ENCODE data around the gene NARS2. TPM values are rescaled to one million over a fixed set of nuclear protein-coding genes. Genes with fewer than 3 reads are reported as not detected.

NARS2 gene
- total RNA-seq, 2 donors from 2014 or later: 7.7 to 14.8 TPM

DNA sequence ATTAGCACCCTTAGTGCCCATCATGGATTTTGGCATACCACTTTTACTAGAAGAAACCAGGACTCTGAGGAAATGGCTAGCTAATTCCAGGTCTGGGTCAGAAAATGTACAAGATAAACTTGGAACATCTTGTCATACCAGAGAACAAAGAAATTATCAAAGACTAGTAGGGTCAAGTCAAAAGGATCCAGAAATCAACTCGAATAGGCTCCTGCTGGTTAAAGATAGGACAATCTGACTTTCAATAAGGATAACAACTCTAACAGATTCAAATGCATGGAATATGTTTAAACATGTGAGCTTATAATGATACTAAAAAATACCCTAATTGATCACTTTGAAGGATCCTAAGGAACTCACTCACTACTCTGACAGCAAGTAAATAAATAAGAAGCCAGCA is 175.9 kb downstream of the NARS2 start:
- no peak for DNase-seq (ENCODE audit: low spot score)
- H3K36me3 ChIP-seq: no peaks in the 10 kb centered on the region
- no peaks in the 10 kb centered on the region for H3K9me3 ChIP-seq
- H3K4me1 ChIP-seq: peaks cover 0 to 36% of the 10 kb centered on the region in 2 donors
- TF ChIP-seq, protein P1, sequence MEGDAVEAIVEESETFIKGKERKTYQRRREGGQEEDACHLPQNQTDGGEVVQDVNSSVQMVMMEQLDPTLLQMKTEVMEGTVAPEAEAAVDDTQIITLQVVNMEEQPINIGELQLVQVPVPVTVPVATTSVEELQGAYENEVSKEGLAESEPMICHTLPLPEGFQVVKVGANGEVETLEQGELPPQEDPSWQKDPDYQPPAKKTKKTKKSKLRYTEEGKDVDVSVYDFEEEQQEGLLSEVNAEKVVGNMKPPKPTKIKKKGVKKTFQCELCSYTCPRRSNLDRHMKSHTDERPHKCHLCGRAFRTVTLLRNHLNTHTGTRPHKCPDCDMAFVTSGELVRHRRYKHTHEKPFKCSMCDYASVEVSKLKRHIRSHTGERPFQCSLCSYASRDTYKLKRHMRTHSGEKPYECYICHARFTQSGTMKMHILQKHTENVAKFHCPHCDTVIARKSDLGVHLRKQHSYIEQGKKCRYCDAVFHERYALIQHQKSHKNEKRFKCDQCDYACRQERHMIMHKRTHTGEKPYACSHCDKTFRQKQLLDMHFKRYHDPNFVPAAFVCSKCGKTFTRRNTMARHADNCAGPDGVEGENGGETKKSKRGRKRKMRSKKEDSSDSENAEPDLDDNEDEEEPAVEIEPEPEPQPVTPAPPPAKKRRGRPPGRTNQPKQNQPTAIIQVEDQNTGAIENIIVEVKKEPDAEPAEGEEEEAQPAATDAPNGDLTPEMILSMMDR (IDR thresholded peaks at IDR 0.05): no peak
- H3K4me3 ChIP-seq: no peak overlapping the region
- no peak overlapping the region for H3K27ac ChIP-seq
- no peaks in the 10 kb centered on the region for H3K27me3 ChIP-seq

DNA sequence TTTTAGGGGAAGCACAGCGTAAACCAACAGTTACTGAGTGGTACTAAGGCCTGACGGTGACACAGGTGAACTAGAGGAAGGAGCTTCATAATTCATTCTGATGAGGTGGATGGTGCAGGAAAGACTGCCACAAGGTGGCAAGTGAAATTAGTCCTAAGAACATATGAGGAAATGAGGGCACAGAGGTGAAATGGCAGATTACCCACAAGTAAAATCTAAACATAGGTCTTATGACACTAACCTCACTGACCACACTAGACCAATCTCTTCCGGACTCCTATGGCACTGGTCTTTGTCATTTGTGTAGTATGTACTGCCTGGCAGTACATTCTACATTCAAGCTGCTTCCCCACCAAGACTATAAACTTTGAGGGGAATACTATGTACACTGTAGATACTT is 177.3 kb downstream of the NARS2 start:
- no peak for DNase-seq (ENCODE audit: low spot score)
- Histone ChIP-seq H3K4me1 (peaks cover 0 to 39% of the 10 kb centered on the region in 2 donors), H3K4me3 (no peak overlapping the region), H3K9me3 (no peaks in the 10 kb centered on the region), H3K36me3 (no peaks in the 10 kb centered on the region), H3K27ac (no peak overlapping the region), H3K27me3 (no peaks in the 10 kb centered on the region)
- TF ChIP-seq, protein P1 (IDR thresholded peaks at IDR 0.05): no peak

DNA sequence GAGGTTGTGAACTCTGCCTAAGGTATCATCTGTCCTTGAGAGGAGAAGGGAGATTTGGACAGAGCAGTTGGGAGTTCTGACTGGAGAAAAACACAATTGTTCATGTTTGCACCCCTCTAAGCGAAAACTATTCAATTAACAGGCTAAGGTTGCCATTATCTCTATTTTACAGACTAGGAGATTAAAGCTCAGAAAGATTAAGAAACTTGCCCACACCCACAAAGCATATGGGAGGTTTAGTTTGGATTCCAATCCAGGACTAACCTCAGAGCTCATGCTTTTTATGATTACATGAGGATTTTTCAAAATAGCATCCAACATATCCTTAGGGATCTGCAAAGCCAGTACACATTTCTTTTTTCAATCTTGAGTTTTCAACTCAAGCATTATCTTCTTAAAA is 179.1 kb downstream of the NARS2 start:
- DNase-seq (ENCODE audit: low spot score): no peak
- H3K4me1 ChIP-seq: peaks cover 0 to 52% of the 10 kb centered on the region in 2 donors
- TF ChIP-seq, protein P1 (IDR thresholded peaks at IDR 0.05): no peak

DNA sequence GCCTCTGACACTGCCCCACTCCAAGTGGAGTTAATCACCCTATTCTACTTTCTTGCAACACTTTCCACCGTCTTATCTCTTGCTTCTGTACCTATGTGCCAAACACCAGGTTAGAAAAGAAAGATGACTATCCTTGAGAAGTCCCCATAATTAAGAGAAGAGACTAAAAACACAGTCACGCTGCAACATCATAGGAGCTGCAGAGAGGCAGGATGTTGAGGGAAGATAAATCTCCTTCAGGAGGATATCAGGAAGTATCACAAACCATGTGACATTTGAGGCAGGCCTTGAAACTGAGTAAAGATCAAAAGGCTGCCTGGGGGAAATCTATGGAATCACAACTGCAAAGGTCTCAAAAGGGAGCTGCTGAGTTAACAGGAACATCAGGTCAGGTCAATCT is 181.8 kb downstream of the NARS2 start:
- Histone ChIP-seq H3K4me3 (no peak overlapping the region), H3K27me3 (no peaks in the 10 kb centered on the region), H3K9me3 (no peaks in the 10 kb centered on the region), H3K36me3 (no peaks in the 10 kb centered on the region), H3K4me1 (peaks cover 0 to 32% of the 10 kb centered on the region in 2 donors), H3K27ac (no peak overlapping the region)
- no peak for DNase-seq (ENCODE audit: low spot score)
- TF ChIP-seq, protein P1 (IDR thresholded peaks at IDR 0.05): no peak

More for the DNA sequence above, 179.1 kb downstream of the NARS2 start:
- no peak overlapping the region for H3K4me3 ChIP-seq
- no peaks in the 10 kb centered on the region for H3K36me3 ChIP-seq
- H3K27ac ChIP-seq: no peak overlapping the region
- no peaks in the 10 kb centered on the region for H3K9me3 ChIP-seq
- no peaks in the 10 kb centered on the region for H3K27me3 ChIP-seq

DNA sequence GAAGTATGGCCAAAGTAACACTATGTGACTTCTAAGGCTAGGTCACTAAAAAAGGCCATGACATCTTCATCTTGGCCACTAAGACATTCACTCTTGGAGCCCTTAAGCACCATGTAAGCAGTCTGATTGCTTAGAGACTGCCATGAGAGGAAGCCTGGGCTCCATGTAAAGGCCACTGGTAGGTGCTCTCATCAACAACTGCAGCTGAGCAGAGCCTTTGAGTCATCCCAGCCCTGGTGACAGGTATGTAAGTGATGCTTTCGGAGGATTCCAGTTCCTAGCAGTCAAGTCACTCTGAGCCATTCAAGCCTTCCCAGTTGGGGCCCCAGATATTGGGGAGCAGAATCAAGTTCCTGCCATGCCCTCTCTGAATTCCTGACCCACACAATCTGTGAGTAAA is 183.2 kb downstream of the NARS2 start:
- Histone ChIP-seq H3K4me3 (no peak overlapping the region), H3K27me3 (no peaks in the 10 kb centered on the region), H3K36me3 (no peaks in the 10 kb centered on the region), H3K9me3 (no peaks in the 10 kb centered on the region), H3K4me1 (peaks cover 0 to 33% of the 10 kb centered on the region in 2 donors), H3K27ac (no peak overlapping the region)
- DNase-seq (ENCODE audit: low spot score): no peak
- TF ChIP-seq, protein P1 (IDR thresholded peaks at IDR 0.05): no peak

DNA sequence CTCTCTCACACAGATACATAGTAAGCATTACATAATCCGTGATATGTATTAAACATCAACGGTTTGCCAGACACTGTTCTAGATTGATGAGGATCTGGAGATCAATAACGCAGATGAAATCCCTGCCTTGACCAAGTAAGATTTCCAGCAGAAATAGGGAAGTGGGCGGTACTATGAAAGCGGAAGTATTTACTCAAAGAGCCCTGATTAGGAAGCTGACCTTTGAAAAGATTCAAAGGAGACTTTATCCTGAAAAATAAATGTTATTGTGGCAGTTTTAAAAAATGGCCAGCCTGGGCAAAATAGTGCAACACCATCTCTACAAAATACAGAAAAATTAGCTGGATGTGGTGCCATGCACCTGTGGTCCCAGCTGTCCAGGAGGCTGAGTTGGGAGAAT is 183.9 kb downstream of the NARS2 start:
- Histone ChIP-seq H3K36me3 (no peaks in the 10 kb centered on the region), H3K27me3 (no peaks in the 10 kb centered on the region), H3K4me1 (peaks cover 0 to 34% of the 10 kb centered on the region in 2 donors), H3K9me3 (no peaks in the 10 kb centered on the region), H3K27ac (no peak overlapping the region), H3K4me3 (no peak overlapping the region)
- DNase-seq (ENCODE audit: low spot score): no peak
- TF ChIP-seq, protein P1 (IDR thresholded peaks at IDR 0.05): no peak

All from right atrium auricular region (tissue), 2 donors.